Keratinocyte (primary cell): ENCODE data around the gene TMEM184C. TPM values are rescaled to one million over a fixed set of nuclear protein-coding genes. Genes with fewer than 3 reads are reported as not detected.

Source experiments
- DNase-seq: peaks from one replicate; pipeline ENCODE4 v3.0.0-alpha.2; 2011; ENCODE audit warnings: low read depth, missing footprints, low spot score
- FAIRE-seq: peaks from 2 replicates; lab custom pipeline; 2011; peaks lifted over from hg19 to GRCh38; lab: Jason Lieb, UNC
- H2AFZ ChIP-seq: 2 replicates; pipeline ENCODE4 v1.6.0; 2012; ENCODE audit warnings: low read length, control low read depth, inconsistent platforms; ENCODE audit not compliant: control insufficient read depth
- H3K27ac ChIP-seq: 2 replicates; pipeline ENCODE4 v1.5.1; 2011; ENCODE audit warnings: low read length; ENCODE audit not compliant: control insufficient read depth, insufficient read depth
- H3K27me3 ChIP-seq: 3 replicates; pipeline ENCODE4 v1.6.0; 2011; ENCODE audit warnings: low read length; ENCODE audit not compliant: control insufficient read depth, insufficient read depth; ENCODE audit errors: extremely low read depth
- H3K36me3 ChIP-seq, 2 experiments: 2 replicates in 1 of 2; 3 replicates in 1 of 2; pipeline ENCODE4 v1.5.1; 2011; ENCODE audit warnings: low read length in 2 of 2, mild to moderate bottlenecking in 1 of 2; ENCODE audit not compliant: control insufficient read depth in 2 of 2, insufficient read depth in 2 of 2; ENCODE audit errors: extremely low read depth in 1 of 2
- H3K4me1 ChIP-seq: 3 replicates; pipeline ENCODE4 v1.5.1; 2011; ENCODE audit warnings: low read length; ENCODE audit not compliant: control insufficient read depth, insufficient read depth; ENCODE audit errors: extremely low read depth
- H3K4me2 ChIP-seq: 3 replicates; pipeline ENCODE4 v1.6.0; 2011; ENCODE audit warnings: low read depth, low read length; ENCODE audit not compliant: control insufficient read depth, insufficient read depth; ENCODE audit errors: extremely low read depth
- H3K4me3 ChIP-seq, 3 experiments: fragments of 200-600 bp in 1 of 3; sonication (generic) in 1 of 3; 2 replicates in 2 of 3; 3 replicates in 1 of 3; pipeline ENCODE4 v1.5.1; 2011 to 2016; ENCODE audit warnings: low read length in 3 of 3, mild to moderate bottlenecking in 3 of 3, control low read depth in 2 of 3, inconsistent platforms in 1 of 3, low read depth in 1 of 3, mixed read lengths in 1 of 3, mixed run types in 1 of 3, moderate library complexity in 1 of 3; ENCODE audit not compliant: control insufficient read depth in 2 of 3, insufficient read depth in 2 of 3; ENCODE audit errors: extremely low read depth in 1 of 3
- H3K79me2 ChIP-seq: 2 replicates; pipeline ENCODE4 v1.6.0; 2012; ENCODE audit warnings: low read length; ENCODE audit not compliant: control insufficient read depth, insufficient read depth
- H3K9ac ChIP-seq: 3 replicates; pipeline ENCODE4 v1.6.0; 2011; ENCODE audit warnings: low read length; ENCODE audit not compliant: control insufficient read depth, insufficient read depth; ENCODE audit errors: extremely low read depth
- H3K9me1 ChIP-seq: 3 replicates; pipeline ENCODE4 v1.6.0; 2011; ENCODE audit warnings: low read length; ENCODE audit not compliant: control insufficient read depth, insufficient read depth; ENCODE audit errors: extremely low read depth
- H3K9me3 ChIP-seq: 2 replicates; pipeline ENCODE4 v1.5.1; 2012; ENCODE audit warnings: low read depth, low read length; ENCODE audit not compliant: control insufficient read depth
- H4K20me1 ChIP-seq: 3 replicates; pipeline ENCODE4 v1.6.0; 2011; ENCODE audit warnings: low read length; ENCODE audit not compliant: control insufficient read depth, insufficient read depth; ENCODE audit errors: extremely low read depth
- EZH2 ChIP-seq: IDR thresholded peaks from one replicate; pipeline ENCODE4 v1.6.1; 2012; ENCODE audit warnings: inconsistent platforms, mild to moderate bottlenecking, low read length, moderate library complexity
- dilution Hi-C: fragments of 300-500 bp; cut with MboI; formaldehyde crosslinking; loops from one replicate; pipeline ENCODE4 v1.7.0; 2020; ENCODE audit warnings: low sequenced_read_pairs; ENCODE audit not compliant: extremely low pct_ligation_motif_present
- polyA plus RNA-seq, 5 experiments: library from polyadenylated mRNA; depleted of rRNA in 3 of 5; stranded (reverse) in 3 of 5; stranded (forward) in 1 of 5; unstranded in 1 of 5; fragments of >200 nt; gene quantifications; 1 replicate in 1 of 5; 2 replicates in 3 of 5; 3 replicates in 1 of 5; pipeline versions ENCODE4 v1.2.1 to v1.2.3, GENCODE V29; 2011 to 2012; ENCODE audit warnings: missing spikeins in 2 of 5, low read depth in 1 of 5, low replicate concordance in 1 of 5
- TF ChIP-seq, protein P1 (sequence below), 3 experiments: IDR thresholded peaks in 1 of 3; conservative IDR thresholded peaks in 1 of 3; optimal IDR thresholded peaks in 1 of 3; 2 replicates in 2 of 3; 3 replicates in 1 of 3; pipeline versions ENCODE3 to v1.5.1; 2011; ENCODE audit warnings: low read length in 3 of 3, mild to moderate bottlenecking in 3 of 3, moderate library complexity in 2 of 3, control low read depth in 1 of 3, inconsistent platforms in 1 of 3; ENCODE audit not compliant: insufficient read depth in 2 of 3; ENCODE audit errors: extremely low read depth in 1 of 3

The TMEM184C gene
- polyA plus RNA-seq, 1 donor (not counting 4 experiments of a cell fraction or from before 2014, with no cell fraction given): 32.2 TPM

DNA sequence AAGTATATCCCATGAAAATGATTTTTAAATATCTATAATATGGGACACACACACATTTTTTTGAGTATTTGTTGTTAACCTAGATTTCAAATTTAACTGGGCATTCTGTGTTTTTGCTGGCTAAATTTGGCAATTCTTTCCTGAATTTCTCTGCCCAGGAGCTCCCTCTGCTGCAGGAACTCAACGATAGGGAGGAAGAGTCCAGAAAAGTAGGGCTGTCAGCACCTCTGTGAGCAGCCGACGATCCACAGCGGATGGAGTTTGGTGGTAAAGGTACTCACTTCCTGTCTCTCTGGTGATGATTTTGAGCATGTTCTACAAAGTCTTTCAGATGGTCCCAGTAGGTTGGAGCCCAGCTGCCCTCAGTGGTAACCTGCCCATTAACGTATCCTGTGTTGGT lies 23.1 kb upstream of the TMEM184C start:
- H3K27ac ChIP-seq: no peak overlapping the region
- no peak overlapping the region for H2AFZ ChIP-seq
- H3K4me1 ChIP-seq: peaks cover 10% of the 10 kb centered on the region
- dilution Hi-C loops: no loop called here
- DNase-seq (no peak), FAIRE-seq (no peak)
- no peaks in the 10 kb centered on the region for H3K36me3 ChIP-seq
- H4K20me1 ChIP-seq: no peaks in the 10 kb centered on the region
- TF ChIP-seq, protein P1, sequence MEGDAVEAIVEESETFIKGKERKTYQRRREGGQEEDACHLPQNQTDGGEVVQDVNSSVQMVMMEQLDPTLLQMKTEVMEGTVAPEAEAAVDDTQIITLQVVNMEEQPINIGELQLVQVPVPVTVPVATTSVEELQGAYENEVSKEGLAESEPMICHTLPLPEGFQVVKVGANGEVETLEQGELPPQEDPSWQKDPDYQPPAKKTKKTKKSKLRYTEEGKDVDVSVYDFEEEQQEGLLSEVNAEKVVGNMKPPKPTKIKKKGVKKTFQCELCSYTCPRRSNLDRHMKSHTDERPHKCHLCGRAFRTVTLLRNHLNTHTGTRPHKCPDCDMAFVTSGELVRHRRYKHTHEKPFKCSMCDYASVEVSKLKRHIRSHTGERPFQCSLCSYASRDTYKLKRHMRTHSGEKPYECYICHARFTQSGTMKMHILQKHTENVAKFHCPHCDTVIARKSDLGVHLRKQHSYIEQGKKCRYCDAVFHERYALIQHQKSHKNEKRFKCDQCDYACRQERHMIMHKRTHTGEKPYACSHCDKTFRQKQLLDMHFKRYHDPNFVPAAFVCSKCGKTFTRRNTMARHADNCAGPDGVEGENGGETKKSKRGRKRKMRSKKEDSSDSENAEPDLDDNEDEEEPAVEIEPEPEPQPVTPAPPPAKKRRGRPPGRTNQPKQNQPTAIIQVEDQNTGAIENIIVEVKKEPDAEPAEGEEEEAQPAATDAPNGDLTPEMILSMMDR (optimal IDR thresholded peaks at IDR 0.05 in 1 of 3, IDR thresholded peaks at IDR 0.05 in 1 of 3, conservative IDR thresholded peaks at IDR 0.05 in 1 of 3; ENCODE audit: extremely low read depth in 1 of 3, insufficient read depth in 2 of 3, low read length in 3 of 3): no peak
- TF ChIP-seq EZH2: no peak
- no peak overlapping the region for H3K9ac ChIP-seq
- H3K4me3 ChIP-seq: no peak overlapping the region
- H3K4me2 ChIP-seq: no peak overlapping the region
- H3K9me1 ChIP-seq: no peaks in the 10 kb centered on the region
- H3K79me2 ChIP-seq: no peaks in the 10 kb centered on the region
- no peaks in the 10 kb centered on the region for H3K9me3 ChIP-seq
- no peaks in the 10 kb centered on the region for H3K27me3 ChIP-seq

DNA sequence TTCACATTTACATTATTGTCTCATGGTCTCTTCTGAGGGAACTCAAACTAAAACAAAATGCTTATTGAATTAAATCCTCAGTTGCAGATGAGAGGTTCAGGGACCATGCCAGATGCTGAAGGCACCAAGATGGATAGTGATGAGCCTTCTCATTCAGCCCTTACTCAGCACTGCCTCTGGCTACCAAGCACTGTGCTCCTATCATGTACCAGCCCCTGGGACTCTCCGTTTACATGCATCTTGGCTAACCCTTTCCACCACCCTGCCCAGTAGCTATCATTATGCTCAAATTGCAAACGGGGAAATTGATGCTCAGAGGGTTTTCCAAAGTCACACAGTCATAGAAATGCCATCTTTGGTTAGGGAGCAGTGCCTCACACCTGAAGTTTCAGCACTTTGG lies 22.6 kb upstream of the TMEM184C start:
- no peak for FAIRE-seq
- dilution Hi-C loops: no loop called here

More for the DNA sequence above, 22.6 kb upstream of the TMEM184C start:
- Histone ChIP-seq H3K79me2 (no peaks in the 10 kb centered on the region), H3K9me1 (no peaks in the 10 kb centered on the region), H3K4me2 (no peak overlapping the region), H4K20me1 (no peaks in the 10 kb centered on the region), H3K36me3 (no peaks in the 10 kb centered on the region), H3K9ac (no peak overlapping the region), H3K27ac (no peak overlapping the region), H3K9me3 (no peaks in the 10 kb centered on the region), H3K27me3 (no peaks in the 10 kb centered on the region), H3K4me3 (no peak overlapping the region), H3K4me1 (peaks cover 10% of the 10 kb centered on the region), H2AFZ (no peak overlapping the region)
- DNase-seq: no peak
- TF ChIP-seq, protein P1 (optimal IDR thresholded peaks at IDR 0.05 in 1 of 3, IDR thresholded peaks at IDR 0.05 in 1 of 3, conservative IDR thresholded peaks at IDR 0.05 in 1 of 3; ENCODE audit: extremely low read depth in 1 of 3, insufficient read depth in 2 of 3, low read length in 3 of 3): no peak
- TF ChIP-seq EZH2: no peak
